Measurements from ENCODE around the gene PDIA2.

DNA sequence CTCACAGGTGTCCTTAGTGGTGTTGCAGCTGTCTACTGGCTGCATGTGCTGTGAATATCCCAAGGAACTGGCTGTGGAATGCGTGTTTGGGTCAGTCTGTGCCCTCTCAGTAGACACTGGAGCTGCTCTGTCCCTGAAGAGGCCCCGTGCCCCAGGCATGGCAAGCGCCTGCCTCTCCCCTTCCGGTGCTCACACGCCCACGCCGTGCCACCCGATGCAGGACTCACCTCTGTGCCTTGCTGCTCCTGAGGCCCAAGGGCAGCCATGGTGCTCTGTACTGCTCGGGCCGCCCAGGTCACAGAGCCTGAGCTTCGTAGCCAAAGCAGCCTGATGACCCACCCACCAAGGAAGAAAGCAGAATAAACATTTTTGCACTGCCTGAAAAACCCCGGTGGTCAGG, 17.3 kb upstream of the PDIA2 start:
- no peak for TF ChIP-seq POLR2AphosphoS5 (IDR thresholded peaks at IDR 0.05)
- TF ChIP-seq, protein P1, sequence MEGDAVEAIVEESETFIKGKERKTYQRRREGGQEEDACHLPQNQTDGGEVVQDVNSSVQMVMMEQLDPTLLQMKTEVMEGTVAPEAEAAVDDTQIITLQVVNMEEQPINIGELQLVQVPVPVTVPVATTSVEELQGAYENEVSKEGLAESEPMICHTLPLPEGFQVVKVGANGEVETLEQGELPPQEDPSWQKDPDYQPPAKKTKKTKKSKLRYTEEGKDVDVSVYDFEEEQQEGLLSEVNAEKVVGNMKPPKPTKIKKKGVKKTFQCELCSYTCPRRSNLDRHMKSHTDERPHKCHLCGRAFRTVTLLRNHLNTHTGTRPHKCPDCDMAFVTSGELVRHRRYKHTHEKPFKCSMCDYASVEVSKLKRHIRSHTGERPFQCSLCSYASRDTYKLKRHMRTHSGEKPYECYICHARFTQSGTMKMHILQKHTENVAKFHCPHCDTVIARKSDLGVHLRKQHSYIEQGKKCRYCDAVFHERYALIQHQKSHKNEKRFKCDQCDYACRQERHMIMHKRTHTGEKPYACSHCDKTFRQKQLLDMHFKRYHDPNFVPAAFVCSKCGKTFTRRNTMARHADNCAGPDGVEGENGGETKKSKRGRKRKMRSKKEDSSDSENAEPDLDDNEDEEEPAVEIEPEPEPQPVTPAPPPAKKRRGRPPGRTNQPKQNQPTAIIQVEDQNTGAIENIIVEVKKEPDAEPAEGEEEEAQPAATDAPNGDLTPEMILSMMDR (IDR thresholded peaks at IDR 0.05): no peak
- no peak for TF ChIP-seq POLR2A (IDR thresholded peaks at IDR 0.05)
- TF ChIP-seq EP300 (IDR thresholded peaks at IDR 0.05): no peak
